ENCODE measurements around the gene RPS6KA4.
"Not testable (repeated sequence)": the region's sequence is repeated elsewhere in the genome, so short reads cannot be mapped to it uniquely, and the experiment has no call there.

Gene RPS6KA4

GRCh38 chr11:64413417-64413816 lies 54.5 kb downstream of the RPS6KA4 start:
- no peak overlapping the region for H3K27ac ChIP-seq
- TF ChIP-seq ZFX (IDR thresholded peaks at IDR 0.05; ENCODE audit: borderline replicate concordance), result no peak
- TF ChIP-seq CTCF (IDR thresholded peaks at IDR 0.05), result no peak

- TF ChIP-seq CTCF (IDR thresholded peaks at IDR 0.05) (no peak), ZFX (IDR thresholded peaks at IDR 0.05; ENCODE audit: borderline replicate concordance) (no peak)
- no peak overlapping the region for H3K27ac ChIP-seq
Observed at GRCh38 chr11:64415286-64415685, 56.3 kb downstream of the RPS6KA4 start.

- TF ChIP-seq CTCF (IDR thresholded peaks at IDR 0.05) (no peak), ZFX (IDR thresholded peaks at IDR 0.05; ENCODE audit: borderline replicate concordance) (no peak)
- H3K27ac ChIP-seq, result no peak overlapping the region
Observed at GRCh38 chr11:64415996-64416728, 57.2 kb downstream of the RPS6KA4 start.

GRCh38 chr11:64418233-64418632 lies 59.3 kb downstream of the RPS6KA4 start:
- not testable (repeated sequence) for H3K27ac ChIP-seq

GRCh38 chr11:64419257-64419790 lies 60.4 kb downstream of the RPS6KA4 start:
- H3K27ac ChIP-seq, result no peak overlapping the region
- TF ChIP-seq ZFX (IDR thresholded peaks at IDR 0.05; ENCODE audit: borderline replicate concordance) (no peak), CTCF (IDR thresholded peaks at IDR 0.05) (no peak)

- no peak overlapping the region for H3K27ac ChIP-seq
- TF ChIP-seq ZFX (IDR thresholded peaks at IDR 0.05; ENCODE audit: borderline replicate concordance) (no peak), CTCF (IDR thresholded peaks at IDR 0.05) (no peak)
Observed at GRCh38 chr11:64419818-64420485, 61.0 kb downstream of the RPS6KA4 start.

Data from 22Rv1 (cell line).